CD8-positive, alpha-beta memory T cell (primary cell): ENCODE data around the gene TBC1D5. TPM values are rescaled to one million over a fixed set of nuclear protein-coding genes. Genes with fewer than 3 reads are reported as not detected.

Experiments
- CTCF ChIA-PET: fragments of 350-600 bp; sonication (Branson Sonifier 250); formaldehyde crosslinking; loops from one replicate; lab custom pipeline; 2021; ENCODE audit warnings: antibody characterized with exemption; lab: Charles Lee
- POLR2A ChIA-PET: fragments of 350-600 bp; sonication (Branson Sonifier 250); formaldehyde crosslinking; loops from one replicate; lab custom pipeline; 2021; ENCODE audit warnings: antibody characterized with exemption; lab: Charles Lee
- DNase-seq, 5 donors: peaks; one replicate each; pipeline versions ENCODE4 v3.0.0 to v3.0.0-alpha.2; 2020 to 2022; ENCODE audit warnings: mixed read lengths in 1 of 5
- H3K27ac ChIP-seq: one replicate; pipeline ENCODE4 v1.7.0; 2013; ENCODE audit warnings: low read depth, mild to moderate bottlenecking, low read length, moderate library complexity
- H3K27me3 ChIP-seq: 2 replicates; pipeline ENCODE4 v1.7.0; 2013; ENCODE audit warnings: low read length, mild to moderate bottlenecking; ENCODE audit not compliant: insufficient read depth, poor library complexity, severe bottlenecking
- H3K36me3 ChIP-seq: 2 replicates; pipeline ENCODE4 v1.7.0; 2013; ENCODE audit warnings: mild to moderate bottlenecking, low read length, moderate library complexity; ENCODE audit not compliant: insufficient read depth
- H3K4me1 ChIP-seq: 2 replicates; pipeline ENCODE4 v1.7.0; 2013; ENCODE audit warnings: mild to moderate bottlenecking, low read length, moderate library complexity; ENCODE audit not compliant: insufficient read depth
- H3K4me3 ChIP-seq: 2 replicates; pipeline ENCODE4 v1.7.0; 2013; ENCODE audit warnings: mild to moderate bottlenecking, low read length
- H3K9me3 ChIP-seq: 2 replicates; pipeline ENCODE4 v1.7.0; 2013; ENCODE audit warnings: mild to moderate bottlenecking, low read length
- H3K27ac Mint-ChIP-seq, 8 donors: one replicate each; pipeline ENCODE4 v1.8.0; 2020 to 2021; ENCODE audit warnings: mixed read lengths in 8 of 8, mild to moderate bottlenecking in 6 of 8, inconsistent platforms in 3 of 8, moderate library complexity in 3 of 8
- H3K27me3 Mint-ChIP-seq, 2 donors: one replicate each; pipeline ENCODE4 v1.8.0; 2020 to 2021; ENCODE audit warnings: mixed read lengths in 2 of 2, mild to moderate bottlenecking in 1 of 2, moderate library complexity in 1 of 2
- H3K36me3 Mint-ChIP-seq, 3 donors: one replicate each; pipeline ENCODE4 v1.8.0; 2020 to 2021; ENCODE audit warnings: mixed read lengths in 3 of 3, inconsistent platforms in 1 of 3, mild to moderate bottlenecking in 1 of 3
- H3K4me1 Mint-ChIP-seq, 3 donors: one replicate each; pipeline ENCODE4 v1.8.0; 2020 to 2021; ENCODE audit warnings: mixed read lengths in 3 of 3, inconsistent platforms in 1 of 3, mild to moderate bottlenecking in 1 of 3
- H3K4me3 Mint-ChIP-seq, 7 donors: one replicate each; pipeline ENCODE4 v1.8.0; 2020 to 2021; ENCODE audit warnings: mixed read lengths in 7 of 7, mild to moderate bottlenecking in 6 of 7, moderate library complexity in 4 of 7, inconsistent platforms in 2 of 7
- H3K9me3 Mint-ChIP-seq, 5 donors: one replicate each; pipeline ENCODE4 v1.8.0; 2020 to 2022; ENCODE audit warnings: mixed read lengths in 5 of 5, mild to moderate bottlenecking in 3 of 5, moderate library complexity in 2 of 5, inconsistent platforms in 1 of 5
- polyA plus RNA-seq: library from polyadenylated mRNA; unstranded; fragments of 300-500 nt; fragmentation: Illumina TruSeq; gene quantifications from one replicate; pipeline ENCODE4 v1.2.3, GENCODE V29; 2021
- total RNA-seq, 2 experiments: library from RNA; stranded (reverse); gene quantifications; one replicate each; pipeline ENCODE4 v1.2.3, GENCODE V29; 2021

The TBC1D5 gene
- total and polyA plus RNA-seq, 3 experiments from 2014 or later: 35.8 to 45.1 (median 40.0) TPM

DNA sequence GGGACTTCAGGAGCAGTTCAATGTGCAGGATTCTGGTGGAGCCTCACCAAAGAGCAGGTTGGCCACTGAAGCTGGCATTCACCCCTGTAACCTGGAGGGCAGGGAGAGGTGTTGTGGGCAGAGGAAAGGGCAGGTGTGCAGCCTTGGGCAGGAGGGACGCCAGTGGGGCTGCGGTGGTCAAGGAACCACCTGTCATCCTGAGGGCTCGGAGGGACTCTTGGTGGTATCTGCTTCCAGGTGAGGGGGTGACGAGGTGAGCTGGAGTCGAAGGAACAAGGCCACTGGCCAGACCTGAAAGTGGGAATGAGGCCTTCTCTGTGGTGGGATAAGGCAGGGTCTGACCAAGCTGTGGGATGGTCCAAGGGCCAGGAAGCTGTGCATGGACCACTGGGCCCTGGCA lies 588.2 kb downstream of the TBC1D5 start:
- Histone ChIP-seq H3K27ac (no peak overlapping the region), H3K4me1 (peaks cover 29% of the 10 kb centered on the region), H3K36me3 (no peaks in the 10 kb centered on the region), H3K4me3 (no peak overlapping the region), H3K9me3 (no peaks in the 10 kb centered on the region), H3K27me3 (no peaks in the 10 kb centered on the region)
- Mint-ChIP-seq H3K9me3 (peaks cover 0 to 2% (median 2%) of the 10 kb centered on the region in 5 donors), H3K4me3 (no peak overlapping the region), H3K27ac (peak overlapping the region in 5 of 8 donors; percentile 5 to 61 (median 40)), H3K4me1 (peaks cover 49 to 78% (median 51%) of the 10 kb centered on the region in 3 donors), H3K36me3 (peaks cover 10 to 28% (median 19%) of the 10 kb centered on the region in 3 donors), H3K27me3 (no peaks in the 10 kb centered on the region)
- ChIA-PET CTCF (interaction anchor here (0.7 to 1.7 kb wide), 3 partner anchors 21 to 312 kb away, joined by 3 to 4 read pairs (median 3); no protein-coding TSS in a partner anchor), POLR2A (no interaction called here)
- no peak for DNase-seq

DNA sequence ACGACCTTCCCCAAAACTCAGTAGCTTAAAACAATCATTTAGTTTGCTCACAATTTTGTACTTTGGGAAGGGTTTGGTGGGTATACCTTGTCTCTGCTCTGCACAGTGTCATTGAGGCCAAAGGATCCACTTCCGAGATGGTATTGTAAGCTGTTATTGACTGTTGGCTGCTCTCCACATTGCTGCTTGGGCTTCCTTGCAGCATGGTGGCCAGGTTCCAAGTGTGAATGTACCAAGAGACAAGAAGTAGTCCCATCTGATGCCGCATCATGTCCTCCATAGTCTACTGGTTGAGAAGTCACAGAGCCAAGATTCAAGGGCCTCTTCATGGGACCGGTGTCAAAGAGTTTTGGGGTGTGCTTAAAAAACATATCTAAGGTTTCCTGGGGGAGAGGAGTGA lies 589.2 kb downstream of the TBC1D5 start:
- peaks cover 10 to 21% (median 19%) of the 10 kb centered on the region in 3 donors for H3K36me3 Mint-ChIP-seq
- H3K9me3 Mint-ChIP-seq: peaks cover 0 to 2% (median 2%) of the 10 kb centered on the region in 5 donors
- H3K9me3 ChIP-seq: no peaks in the 10 kb centered on the region
- no peaks in the 10 kb centered on the region for H3K36me3 ChIP-seq
- H3K4me1 Mint-ChIP-seq: peaks cover 53 to 80% (median 59%) of the 10 kb centered on the region in 3 donors
- H3K27me3 Mint-ChIP-seq: no peaks in the 10 kb centered on the region
- no peak overlapping the region for H3K27ac ChIP-seq
- peak overlapping the region in 3 of 7 donors; percentile 45 to 71 (median 56) for H3K4me3 Mint-ChIP-seq
- CTCF ChIA-PET: interaction anchor here (1.0 to 1.7 kb wide), 3 partner anchors 20 to 324 kb away, joined by 3 to 4 read pairs (median 3); no protein-coding TSS in a partner anchor
- no peaks in the 10 kb centered on the region for H3K27me3 ChIP-seq
- no peak for DNase-seq
- peak overlapping the region in 4 of 8 donors; percentile 29 to 85 (median 58) for H3K27ac Mint-ChIP-seq
- peaks cover 29% of the 10 kb centered on the region for H3K4me1 ChIP-seq
- H3K4me3 ChIP-seq: no peak overlapping the region
- POLR2A ChIA-PET: no interaction called here

DNA sequence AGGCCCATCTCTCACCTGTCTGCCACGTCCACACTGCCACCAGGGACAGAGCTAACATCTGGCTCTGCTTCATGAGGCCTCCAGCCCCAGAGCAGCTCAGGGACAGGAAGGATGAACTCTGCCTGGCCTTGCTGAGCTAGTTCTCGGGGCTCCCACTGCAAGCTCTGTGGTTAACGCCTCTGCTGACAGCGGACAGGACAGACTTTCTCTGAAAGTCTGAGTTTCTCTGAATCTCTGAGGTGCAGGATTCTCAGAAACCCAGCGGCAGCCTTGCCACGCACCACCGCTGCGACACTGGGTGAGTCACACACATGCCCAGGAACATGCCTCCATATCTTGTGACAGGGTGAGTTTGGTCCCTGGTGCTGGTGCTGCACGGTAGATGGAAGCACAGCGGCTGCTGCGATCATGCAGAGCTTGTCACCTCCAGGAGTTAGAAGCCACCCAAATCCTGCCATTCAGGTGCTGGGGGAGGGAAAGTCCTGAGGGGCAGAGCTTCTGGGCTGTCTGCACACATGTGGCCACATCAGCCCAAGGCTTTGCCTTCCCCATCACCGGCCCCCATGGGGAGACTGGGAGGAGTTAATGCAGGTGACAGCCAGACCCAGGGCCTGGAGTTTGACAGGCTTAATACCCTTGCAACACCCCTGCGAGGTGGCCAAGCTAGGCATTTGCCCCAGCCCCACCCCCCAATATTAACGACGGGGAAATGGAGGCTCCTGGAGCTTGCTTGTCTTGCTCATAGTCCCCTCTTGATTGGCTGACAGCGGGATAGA lies 590.6 kb downstream of the TBC1D5 start:
- Mint-ChIP-seq H3K27ac (peak overlapping the region; percentile 81 to 93 (median 88)), H3K27me3 (no peaks in the 10 kb centered on the region), H3K4me1 (peaks cover 55 to 83% (median 59%) of the 10 kb centered on the region in 3 donors), H3K9me3 (peaks cover 0 to 2% (median 2%) of the 10 kb centered on the region in 5 donors), H3K36me3 (peaks cover 6 to 15% (median 15%) of the 10 kb centered on the region in 3 donors), H3K4me3 (peak overlapping the region; percentile 47 to 90 (median 74))
- Histone ChIP-seq H3K4me1 (peaks cover 29% of the 10 kb centered on the region), H3K4me3 (peak overlapping the region; percentile 31), H3K27me3 (no peaks in the 10 kb centered on the region), H3K27ac (peak overlapping the region; percentile 13), H3K9me3 (no peaks in the 10 kb centered on the region), H3K36me3 (no peaks in the 10 kb centered on the region)
- POLR2A ChIA-PET: interaction anchor here (1.1 to 1.5 kb wide), 4 partner anchors 78 to 323 kb away, joined by 3 to 5 read pairs (median 4); no protein-coding TSS in a partner anchor
- DNase-seq: peak; percentile 56 to 89 (median 73)
- CTCF ChIA-PET: interaction anchor here (1.0 to 1.6 kb wide), 6 partner anchors 8 to 323 kb away, joined by 3 to 8 read pairs (median 4); partner anchors contain the start of gene PLCL2

DNA sequence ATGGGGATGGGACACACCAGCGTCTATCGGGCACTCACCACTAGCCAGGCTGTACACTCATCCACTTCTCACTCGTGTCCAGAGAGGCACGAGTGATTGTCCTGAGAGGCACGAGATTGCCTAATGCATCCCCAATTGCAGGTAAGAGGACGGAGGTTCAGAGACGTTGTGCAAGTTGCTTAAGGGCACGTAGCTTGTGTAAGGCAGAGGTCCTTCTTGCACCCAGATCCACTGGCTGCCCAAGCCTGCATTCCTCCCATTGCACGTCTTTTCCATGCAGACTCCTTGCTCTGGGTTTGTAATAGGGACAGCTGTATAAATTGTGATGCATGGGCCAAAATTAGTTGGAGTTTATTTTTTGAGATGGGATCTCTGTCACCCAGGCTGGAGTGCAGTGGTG lies 593.4 kb downstream of the TBC1D5 start:
- Mint-ChIP-seq H3K4me1 (peaks cover 46 to 59% (median 52%) of the 10 kb centered on the region in 3 donors), H3K4me3 (no peak overlapping the region), H3K36me3 (peaks cover 0 to 11% (median 4%) of the 10 kb centered on the region in 3 donors), H3K27me3 (no peaks in the 10 kb centered on the region), H3K9me3 (peaks cover 0 to 3% (median 2%) of the 10 kb centered on the region in 5 donors), H3K27ac (peak overlapping the region in 1 of 8 donors; percentile 17)
- H3K27me3 ChIP-seq: no peaks in the 10 kb centered on the region
- H3K4me3 ChIP-seq: no peak overlapping the region
- ChIA-PET CTCF (no interaction called here), POLR2A (no interaction called here)
- H3K9me3 ChIP-seq: no peaks in the 10 kb centered on the region
- H3K27ac ChIP-seq: no peak overlapping the region
- H3K4me1 ChIP-seq: peaks cover 29% of the 10 kb centered on the region
- no peaks in the 10 kb centered on the region for H3K36me3 ChIP-seq
- no peak for DNase-seq

DNA sequence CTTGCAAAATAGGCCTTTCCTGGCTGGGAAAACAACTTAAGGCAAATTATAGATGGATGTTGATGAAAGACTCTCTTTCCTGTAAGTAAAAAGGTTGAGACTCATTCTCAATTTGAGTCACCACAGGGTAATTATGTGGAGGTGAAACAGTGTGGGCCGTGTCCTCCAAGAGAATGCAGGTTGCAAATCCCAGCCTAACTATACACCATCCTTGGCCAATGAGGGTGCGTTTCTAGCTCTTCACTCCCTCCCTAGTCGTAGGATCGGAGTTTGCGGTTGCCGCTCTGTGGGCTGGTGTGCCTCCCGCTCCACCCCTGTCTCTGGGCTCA lies 597.8 kb downstream of the TBC1D5 start:
- Histone ChIP-seq H3K9me3 (no peaks in the 10 kb centered on the region), H3K36me3 (no peaks in the 10 kb centered on the region), H3K4me1 (no peaks in the 10 kb centered on the region), H3K27me3 (no peaks in the 10 kb centered on the region), H3K4me3 (no peak overlapping the region), H3K27ac (no peak overlapping the region)
- Mint-ChIP-seq H3K9me3 (peaks cover 0 to 2% (median 0%) of the 10 kb centered on the region in 5 donors), H3K27ac (no peak overlapping the region), H3K27me3 (peaks cover 0 to 2% of the 10 kb centered on the region in 2 donors), H3K36me3 (peaks cover 0 to 7% (median 0%) of the 10 kb centered on the region in 3 donors), H3K4me1 (peaks cover 10 to 15% (median 13%) of the 10 kb centered on the region in 3 donors), H3K4me3 (no peak overlapping the region)
- DNase-seq: no peak
- ChIA-PET POLR2A (no interaction called here), CTCF (no interaction called here)

DNA sequence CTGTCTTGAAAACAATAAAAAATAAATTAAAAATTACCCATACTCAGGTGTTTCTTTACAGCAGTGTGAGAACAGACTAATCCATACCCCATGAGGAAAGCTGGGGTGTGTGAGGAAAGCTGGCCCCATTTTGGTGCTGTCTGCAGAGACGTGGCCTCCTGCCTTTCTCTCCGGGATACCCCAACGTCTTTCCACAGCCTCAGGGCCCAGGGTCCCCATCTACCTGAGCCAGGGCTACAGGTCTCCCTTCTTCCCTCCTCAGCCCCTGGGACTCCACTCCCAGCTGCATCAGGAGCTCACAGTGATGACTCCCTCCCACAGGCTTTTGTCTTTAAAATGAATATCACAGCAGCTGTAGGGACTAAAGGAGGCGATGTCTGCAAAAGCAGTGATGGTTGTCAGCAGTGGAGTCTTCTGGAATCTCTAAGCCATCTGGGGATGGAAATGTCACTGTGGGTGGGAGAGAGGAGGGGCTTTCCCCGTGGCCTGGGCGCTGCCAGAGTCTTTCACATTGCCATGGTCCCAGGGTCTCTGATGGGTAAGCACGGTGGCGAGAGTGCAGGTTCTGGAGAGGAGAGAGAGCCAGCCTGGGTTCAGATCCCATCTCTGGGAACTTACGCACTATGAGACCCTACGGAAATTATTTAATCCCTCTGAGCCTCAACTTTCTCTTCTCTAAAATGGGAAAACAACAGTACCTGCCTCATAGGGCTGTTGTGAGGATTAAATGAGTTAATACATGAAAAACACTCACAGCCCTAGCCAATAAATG lies 598.4 kb downstream of the TBC1D5 start:
- Histone ChIP-seq H3K4me1 (no peaks in the 10 kb centered on the region), H3K27ac (no peak overlapping the region), H3K9me3 (no peaks in the 10 kb centered on the region), H3K27me3 (peaks cover 4% of the 10 kb centered on the region), H3K36me3 (no peaks in the 10 kb centered on the region), H3K4me3 (no peak overlapping the region)
- Mint-ChIP-seq H3K27me3 (peaks cover 0 to 2% of the 10 kb centered on the region in 2 donors), H3K9me3 (peaks cover 0 to 2% (median 0%) of the 10 kb centered on the region in 5 donors), H3K27ac (no peak overlapping the region), H3K4me3 (peak overlapping the region in 1 of 7 donors; percentile 5), H3K4me1 (peaks cover 8 to 13% (median 10%) of the 10 kb centered on the region in 3 donors), H3K36me3 (peaks cover 0 to 7% (median 0%) of the 10 kb centered on the region in 3 donors)
- DNase-seq: no peak
- ChIA-PET POLR2A (no interaction called here), CTCF (no interaction called here)

DNA sequence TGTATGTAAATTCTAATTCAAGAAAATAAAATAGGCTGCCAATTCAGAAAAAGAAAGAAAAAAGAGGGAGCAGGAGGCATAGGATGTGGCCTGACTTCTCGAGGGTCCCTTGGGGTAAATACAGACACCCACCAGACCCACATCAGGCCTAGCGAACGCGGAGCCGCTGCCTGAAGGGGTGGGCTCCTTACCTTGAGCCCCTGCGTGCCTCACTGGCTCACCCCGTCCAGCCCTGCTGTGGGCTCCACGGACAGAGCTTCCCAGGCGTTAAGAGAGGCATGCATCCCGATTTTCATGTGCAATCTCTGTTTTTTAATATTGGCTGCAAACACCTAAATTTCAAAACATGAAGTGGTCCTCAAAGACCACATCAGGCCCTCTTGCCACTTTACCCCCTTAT lies 599.9 kb downstream of the TBC1D5 start:
- peaks cover 0 to 7% (median 0%) of the 10 kb centered on the region in 3 donors for H3K36me3 Mint-ChIP-seq
- peaks cover 0 to 2% (median 0%) of the 10 kb centered on the region in 5 donors for H3K9me3 Mint-ChIP-seq
- peak overlapping the region in 1 of 8 donors; percentile 57 for H3K27ac Mint-ChIP-seq
- H3K4me3 Mint-ChIP-seq: no peak overlapping the region
- H3K27me3 ChIP-seq: peaks cover 5% of the 10 kb centered on the region
- CTCF ChIA-PET: interaction anchor here (1.2 kb wide), 1 partner anchor 8 kb away, joined by 4 read pairs; no protein-coding TSS in a partner anchor
- peaks cover 0 to 4% (median 4%) of the 10 kb centered on the region in 3 donors for H3K4me1 Mint-ChIP-seq
- peaks cover 0 to 2% of the 10 kb centered on the region in 2 donors for H3K27me3 Mint-ChIP-seq
- DNase-seq: no peak
- H3K27ac ChIP-seq: no peak overlapping the region
- no peaks in the 10 kb centered on the region for H3K4me1 ChIP-seq
- POLR2A ChIA-PET: no interaction called here
- no peak overlapping the region for H3K4me3 ChIP-seq
- no peaks in the 10 kb centered on the region for H3K36me3 ChIP-seq
- no peaks in the 10 kb centered on the region for H3K9me3 ChIP-seq
